Neuron (in vitro differentiated cells): ENCODE measurements around the gene NRDE2.
"Not testable (repeated sequence)": the region's sequence is repeated elsewhere in the genome, so short reads cannot be mapped to it uniquely, and the experiment has no call there.

Experiments used
- H2AFZ ChIP-seq: one replicate; pipeline ENCODE4 v1.6.1; 2013; ENCODE audit warnings: low read depth, mild to moderate bottlenecking, inconsistent platforms, low read length, moderate library complexity
- H3K27me3 ChIP-seq: one replicate; pipeline ENCODE4 v1.6.1; 2013; ENCODE audit warnings: low read length; ENCODE audit not compliant: insufficient read depth
- H3K36me3 ChIP-seq: one replicate; pipeline ENCODE4 v1.6.1; 2013; ENCODE audit warnings: low read length; ENCODE audit not compliant: insufficient read depth
- H3K4me1 ChIP-seq: one replicate; pipeline ENCODE4 v1.6.1; 2013; ENCODE audit warnings: low read length; ENCODE audit not compliant: insufficient read depth
- H3K4me3 ChIP-seq: 2 replicates; pipeline ENCODE4 v1.5.1; 2013; ENCODE audit warnings: mild to moderate bottlenecking, low read length, moderate library complexity
- H3K9me3 ChIP-seq: one replicate; pipeline ENCODE4 v1.6.1; 2013; ENCODE audit warnings: low read length

NRDE2 gene

GRCh38 chr14:90356925-90357324 lies 25.2 kb upstream of the NRDE2 start:
- no peak overlapping the region for H3K4me3 ChIP-seq
- H3K27me3 ChIP-seq, result no peaks in the 10 kb centered on the region
- no peaks in the 10 kb centered on the region for H3K4me1 ChIP-seq
- H3K9me3 ChIP-seq, result no peaks in the 10 kb centered on the region
- no peaks in the 10 kb centered on the region for H3K36me3 ChIP-seq
- no peak overlapping the region for H2AFZ ChIP-seq

DNA sequence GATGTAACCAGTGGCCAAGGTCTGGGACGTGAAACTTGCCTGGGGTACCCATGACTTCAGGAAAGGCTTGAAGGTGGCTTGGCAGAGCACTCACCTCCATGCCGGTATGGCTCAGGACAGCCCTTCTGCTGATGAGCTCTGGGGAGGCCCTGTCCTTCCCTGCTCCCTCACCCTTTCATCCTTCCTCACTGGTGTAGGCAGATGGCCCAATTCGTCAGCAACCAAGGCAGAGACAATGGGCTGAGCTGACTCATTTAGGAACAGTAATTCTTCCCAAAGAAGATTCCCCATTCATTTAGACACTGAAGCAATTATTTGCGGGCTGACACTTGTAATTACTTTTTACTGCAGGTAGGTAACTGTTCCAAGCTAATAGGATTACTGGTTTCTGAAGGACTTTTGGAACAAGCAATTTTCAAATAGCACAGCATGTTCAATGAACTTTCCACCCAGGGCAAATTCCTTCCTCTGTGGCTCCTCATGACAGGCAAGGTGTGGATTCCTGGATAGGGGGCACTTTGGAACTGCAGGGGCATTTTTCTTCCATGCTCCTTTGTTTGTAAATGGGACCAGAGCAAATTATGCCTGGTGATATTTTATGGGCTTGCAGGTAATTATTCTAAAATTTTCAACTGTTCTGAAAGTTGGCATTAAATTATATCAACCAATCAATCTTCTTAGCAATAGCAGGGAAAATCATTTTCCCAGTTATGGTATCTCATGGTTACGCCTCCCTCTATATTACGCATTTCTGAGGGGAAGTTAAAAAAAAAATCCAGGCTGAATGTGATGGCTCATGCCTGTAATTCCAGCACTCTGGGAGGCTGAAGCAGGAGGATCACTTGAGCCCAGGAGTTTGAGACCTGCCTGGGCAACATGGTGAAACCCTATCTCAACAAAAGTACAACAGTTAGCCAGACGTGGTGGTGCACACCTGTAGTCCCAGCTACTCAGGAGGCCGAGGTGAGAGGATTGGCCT lies 24.1 kb upstream of the NRDE2 start:
- Histone ChIP-seq H2AFZ (no peak overlapping the region), H3K4me1 (no peaks in the 10 kb centered on the region), H3K4me3 (no peak overlapping the region), H3K9me3 (no peaks in the 10 kb centered on the region), H3K36me3 (no peaks in the 10 kb centered on the region), H3K27me3 (no peaks in the 10 kb centered on the region)

DNA sequence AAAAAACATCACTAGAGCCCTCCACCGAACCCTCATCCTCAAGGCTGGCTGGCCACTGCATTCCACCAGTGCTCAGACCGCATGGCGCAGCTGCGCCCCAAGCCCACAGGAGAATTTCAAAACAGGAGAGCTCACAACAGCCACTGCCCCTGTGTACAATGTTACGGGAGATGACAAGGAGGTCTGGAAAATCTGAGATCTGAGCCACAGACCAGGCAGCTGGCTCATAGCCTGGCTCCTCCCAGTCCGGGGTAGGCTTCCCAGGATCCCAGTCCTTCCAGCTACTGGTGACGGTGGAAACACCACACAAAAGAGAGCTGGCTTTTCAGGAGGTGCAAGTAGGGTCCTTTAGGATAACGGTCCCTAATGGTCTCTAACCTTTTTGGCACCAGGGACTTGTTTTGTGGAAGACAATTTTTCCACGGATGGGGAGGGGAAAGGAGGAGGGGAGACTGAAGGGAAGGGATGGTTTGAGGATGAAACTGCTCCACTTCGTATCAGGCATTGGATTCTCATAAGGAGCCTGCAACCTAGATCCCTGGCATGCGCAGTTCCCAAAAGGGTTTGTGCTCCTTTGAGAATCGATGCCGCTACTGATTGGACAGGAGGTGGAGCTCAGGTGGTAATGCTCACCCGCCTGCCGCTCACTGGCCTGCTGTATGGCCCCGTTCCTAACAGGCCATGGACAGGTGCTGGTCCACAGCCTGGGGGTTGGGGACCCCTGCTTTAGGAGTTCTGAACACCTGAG lies 23.0 kb upstream of the NRDE2 start:
- no peaks in the 10 kb centered on the region for H3K9me3 ChIP-seq
- no peaks in the 10 kb centered on the region for H3K27me3 ChIP-seq
- no peak overlapping the region for H3K4me3 ChIP-seq
- no peaks in the 10 kb centered on the region for H3K36me3 ChIP-seq
- H3K4me1 ChIP-seq, result no peaks in the 10 kb centered on the region
- no peak overlapping the region for H2AFZ ChIP-seq

- no peak overlapping the region for H2AFZ ChIP-seq
- no peaks in the 10 kb centered on the region for H3K36me3 ChIP-seq
- H3K9me3 ChIP-seq, result no peaks in the 10 kb centered on the region
- H3K4me1 ChIP-seq, result peaks cover 2% of the 10 kb centered on the region
- no peak overlapping the region for H3K4me3 ChIP-seq
- no peaks in the 10 kb centered on the region for H3K27me3 ChIP-seq
These were observed 18.0 kb upstream of the NRDE2 start for GRCh38 chr14:90349739-90350138.

DNA sequence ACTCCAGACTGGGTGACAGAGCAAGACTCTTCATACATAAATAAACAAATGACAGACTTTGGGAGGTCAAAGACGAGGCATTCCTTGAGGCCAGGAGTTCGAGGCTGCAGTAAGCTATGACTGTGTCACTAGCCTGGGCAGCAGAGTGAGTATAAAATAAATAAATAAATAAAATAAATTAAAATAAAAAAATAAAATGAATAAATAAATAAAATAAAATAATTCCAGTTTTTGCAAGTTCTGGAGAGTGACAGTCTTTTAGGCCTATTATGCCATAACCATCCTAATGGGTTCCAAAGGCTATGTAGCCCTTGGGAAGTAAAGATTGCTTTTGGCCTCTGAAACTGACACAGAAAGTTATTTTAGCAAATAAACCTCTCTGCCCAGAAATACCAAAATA lies 16.5 kb upstream of the NRDE2 start:
- no peak overlapping the region for H2AFZ ChIP-seq
- H3K9me3 ChIP-seq, result no peaks in the 10 kb centered on the region
- no peaks in the 10 kb centered on the region for H3K27me3 ChIP-seq
- H3K4me3 ChIP-seq, result no peak overlapping the region
- peaks cover 6% of the 10 kb centered on the region for H3K4me1 ChIP-seq
- H3K36me3 ChIP-seq, result no peaks in the 10 kb centered on the region

GRCh38 chr14:90345239-90345557 lies 13.5 kb upstream of the NRDE2 start:
- Histone ChIP-seq H3K27me3 (no peaks in the 10 kb centered on the region), H3K4me3 (no peak overlapping the region), H3K4me1 (peaks cover 6% of the 10 kb centered on the region), H3K36me3 (no peaks in the 10 kb centered on the region), H3K9me3 (no peaks in the 10 kb centered on the region), H2AFZ (no peak overlapping the region)

DNA sequence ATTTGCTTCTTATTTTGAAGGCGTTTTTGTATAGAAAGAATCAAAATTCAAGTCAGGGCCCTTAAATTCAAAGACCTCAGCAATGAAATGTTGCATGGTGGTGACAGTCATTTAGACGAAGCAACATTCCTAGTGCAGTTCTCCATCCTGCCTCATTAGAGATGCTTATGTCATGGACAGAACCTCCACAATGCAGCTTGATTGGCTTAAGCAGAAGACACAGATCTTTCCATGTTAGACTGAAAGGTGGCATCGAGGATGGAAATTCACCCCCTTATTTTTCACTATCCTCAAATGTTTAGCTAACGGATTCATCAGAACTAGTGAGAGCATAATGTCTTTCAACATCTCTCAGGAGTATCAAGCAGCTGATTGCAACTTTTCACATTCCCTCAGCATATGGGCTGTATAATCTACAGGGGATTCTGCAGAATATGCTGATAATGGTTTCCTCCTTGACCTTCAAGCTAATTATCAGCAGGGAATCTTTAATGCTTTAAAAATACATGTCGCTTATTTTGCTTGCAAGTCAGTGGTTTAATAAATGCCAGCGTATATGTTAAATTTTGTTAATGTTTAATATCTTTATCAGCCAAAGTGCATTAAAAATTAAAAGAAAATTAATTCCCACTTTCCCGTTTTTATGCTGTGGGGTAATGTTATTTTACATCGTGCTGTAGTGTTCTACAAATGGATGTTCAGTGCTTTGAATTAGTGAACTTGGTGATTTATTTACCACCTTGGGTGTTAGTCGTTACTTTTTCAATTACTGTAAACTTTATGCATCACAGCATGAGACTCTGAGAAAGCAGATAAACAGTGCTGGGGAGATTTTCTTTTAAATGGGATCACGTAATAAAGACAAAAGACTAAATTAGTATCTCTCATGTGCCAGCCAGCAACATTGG lies 12.8 kb upstream of the NRDE2 start:
- H3K4me3 ChIP-seq, result no peak overlapping the region
- H3K4me1 ChIP-seq, result peaks cover 6% of the 10 kb centered on the region
- H2AFZ ChIP-seq, result no peak overlapping the region
- no peaks in the 10 kb centered on the region for H3K36me3 ChIP-seq
- H3K9me3 ChIP-seq, result no peaks in the 10 kb centered on the region
- H3K27me3 ChIP-seq, result no peaks in the 10 kb centered on the region

- no peak overlapping the region for H3K4me3 ChIP-seq
These were observed 10.6 kb upstream of the NRDE2 start for GRCh38 chr14:90342327-90342726.

DNA sequence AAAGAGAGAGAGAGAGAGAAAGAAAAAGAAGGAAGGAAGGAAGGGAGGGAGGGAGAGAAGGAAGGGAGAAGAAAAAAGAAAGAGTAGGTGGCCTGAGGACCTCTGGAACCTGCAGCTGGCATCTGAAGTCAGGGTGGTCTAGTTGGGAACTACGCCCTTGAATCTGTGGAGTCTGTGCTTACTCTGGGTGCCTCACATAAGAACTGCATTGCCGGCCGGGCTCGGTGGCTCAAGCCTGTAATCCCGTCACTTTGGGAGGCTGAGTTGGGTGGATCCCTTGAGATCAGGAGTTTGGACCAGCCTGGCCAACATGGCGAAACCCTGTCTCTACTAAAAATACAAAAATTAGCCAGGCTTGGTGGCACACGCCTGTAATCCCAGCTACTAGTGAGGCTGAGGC lies 10.0 kb upstream of the NRDE2 start:
- Histone ChIP-seq H3K27me3 (no peaks in the 10 kb centered on the region), H3K9me3 (no peaks in the 10 kb centered on the region), H3K4me3 (no peak overlapping the region), H3K4me1 (peaks cover 6% of the 10 kb centered on the region), H3K36me3 (no peaks in the 10 kb centered on the region), H2AFZ (no peak overlapping the region)

More at GRCh38 chr14:90342327-90342726, 10.6 kb upstream of the NRDE2 start:
- no peaks in the 10 kb centered on the region for H3K36me3 ChIP-seq
- no peaks in the 10 kb centered on the region for H3K9me3 ChIP-seq
- H3K4me1 ChIP-seq, result peaks cover 6% of the 10 kb centered on the region
- no peak overlapping the region for H2AFZ ChIP-seq
- H3K27me3 ChIP-seq, result no peaks in the 10 kb centered on the region

DNA sequence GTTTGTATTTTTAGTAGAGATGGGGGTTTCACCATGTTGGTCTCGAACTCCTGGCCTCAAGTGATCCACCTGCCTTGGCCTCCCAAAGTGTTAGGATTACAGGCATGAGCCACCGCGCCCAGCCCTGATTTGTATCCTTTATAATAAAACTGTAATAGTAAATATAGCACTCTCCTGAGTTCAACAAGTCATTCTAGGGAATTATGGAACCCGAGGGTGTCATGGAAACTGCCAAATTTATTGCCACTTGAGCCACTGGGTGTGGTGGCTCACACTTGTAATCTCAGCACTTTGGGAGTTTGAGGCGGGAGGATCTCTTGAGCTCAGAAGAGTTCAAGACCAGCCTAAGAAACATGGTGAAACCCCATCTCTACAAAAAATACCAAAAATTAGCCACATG lies 9.5 kb upstream of the NRDE2 start:
- H3K4me1 ChIP-seq, H3K4me3 ChIP-seq, H3K9me3 ChIP-seq, H2AFZ ChIP-seq, H3K27me3 ChIP-seq, H3K36me3 ChIP-seq: not testable (repeated sequence)

DNA sequence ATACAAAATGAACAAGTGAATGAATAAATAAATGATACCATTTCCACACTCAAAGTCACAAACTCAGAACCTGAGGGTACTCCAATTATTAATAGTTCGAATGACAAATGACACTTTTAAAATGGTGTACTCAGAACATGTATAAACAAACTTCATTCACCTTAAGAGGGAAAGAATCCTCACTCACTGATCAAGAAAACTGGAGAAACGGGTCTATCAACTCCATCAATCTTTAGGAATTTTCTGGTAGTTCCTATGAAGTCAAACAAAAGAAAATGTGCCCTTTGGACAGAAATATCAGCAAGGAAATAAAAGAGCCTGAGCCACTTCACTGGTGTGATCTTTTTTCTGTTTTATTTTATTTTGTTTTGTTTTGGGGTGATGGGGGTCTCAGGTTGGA lies 5.2 kb upstream of the NRDE2 start:
- Histone ChIP-seq H3K4me3 (no peak overlapping the region), H3K27me3 (no peaks in the 10 kb centered on the region), H3K4me1 (no peaks in the 10 kb centered on the region), H3K9me3 (no peaks in the 10 kb centered on the region), H3K36me3 (no peaks in the 10 kb centered on the region), H2AFZ (no peak overlapping the region)

DNA sequence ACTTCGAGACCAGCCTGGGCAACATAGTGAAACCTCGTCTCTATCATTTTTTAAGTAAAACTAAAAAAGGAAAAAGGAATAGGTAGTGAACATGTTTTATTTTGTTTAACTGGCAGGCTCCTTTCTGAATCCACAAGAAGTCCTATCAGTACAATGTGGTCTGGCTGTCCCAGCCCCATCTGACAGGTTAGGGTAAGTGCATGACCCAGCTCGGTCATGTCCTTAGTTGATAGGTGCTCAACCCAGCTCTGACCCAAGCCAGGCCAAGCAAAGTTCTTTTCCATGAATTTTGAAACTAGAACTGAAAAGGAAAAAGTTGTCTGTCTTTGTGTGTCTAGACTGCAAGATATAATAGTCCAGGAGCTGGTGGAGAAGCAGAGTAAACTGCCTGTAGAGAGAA lies 4.7 kb upstream of the NRDE2 start:
- no peaks in the 10 kb centered on the region for H3K4me1 ChIP-seq
- no peak overlapping the region for H2AFZ ChIP-seq
- no peak overlapping the region for H3K4me3 ChIP-seq
- H3K9me3 ChIP-seq, result no peaks in the 10 kb centered on the region
- H3K36me3 ChIP-seq, result no peaks in the 10 kb centered on the region
- no peaks in the 10 kb centered on the region for H3K27me3 ChIP-seq

- H3K4me1 ChIP-seq, result no peaks in the 10 kb centered on the region
- peak overlapping the region; percentile 92 for H3K4me3 ChIP-seq
- no peaks in the 10 kb centered on the region for H3K36me3 ChIP-seq
- H3K27me3 ChIP-seq, result no peaks in the 10 kb centered on the region
- H2AFZ ChIP-seq, result peak overlapping the region; percentile 83
- H3K9me3 ChIP-seq, result no peaks in the 10 kb centered on the region
These were observed 487 bp upstream of the NRDE2 start for GRCh38 chr14:90332271-90332584.
